Measurements from ENCODE around the gene PPM1E.
"Not testable (repeated sequence)": the region's sequence is repeated elsewhere in the genome, so short reads cannot be mapped to it uniquely, and the experiment has no call there.

PPM1E gene

GRCh38 chr17:58789160-58789559, 33.5 kb downstream of the PPM1E start:
- no peak for DNase-seq (ENCODE audit: low read depth)
- no peak for TF ChIP-seq CTCF (IDR thresholded peaks at IDR 0.05; ENCODE audit: control insufficient read depth, extremely low read depth, insufficient read depth)
- no peak overlapping the region for H3K4me3 ChIP-seq (ENCODE audit: low read depth, low read length)

GRCh38 chr17:58789831-58790230, 34.2 kb downstream of the PPM1E start:
- no peak for TF ChIP-seq CTCF (IDR thresholded peaks at IDR 0.05; ENCODE audit: control insufficient read depth, extremely low read depth, insufficient read depth)
- no peak for DNase-seq (ENCODE audit: low read depth)
- H3K4me3 ChIP-seq (ENCODE audit: low read depth, low read length) = no peak overlapping the region

GRCh38 chr17:58794508-58794907, 38.9 kb downstream of the PPM1E start:
- not testable (repeated sequence) for H3K4me3 ChIP-seq (ENCODE audit: low read depth, low read length); DNase-seq (ENCODE audit: low read depth)

- no peak for TF ChIP-seq CTCF (IDR thresholded peaks at IDR 0.05; ENCODE audit: control insufficient read depth, extremely low read depth, insufficient read depth)
- H3K4me3 ChIP-seq (ENCODE audit: low read depth, low read length) = no peak overlapping the region
- DNase-seq (ENCODE audit: low read depth) = no peak
Observed at GRCh38 chr17:58802188-58802587, 46.5 kb downstream of the PPM1E start.

GRCh38 chr17:58806046-58806445, 50.4 kb downstream of the PPM1E start:
- no peak overlapping the region for H3K4me3 ChIP-seq (ENCODE audit: low read depth, low read length)
- no peak for TF ChIP-seq CTCF (IDR thresholded peaks at IDR 0.05; ENCODE audit: control insufficient read depth, extremely low read depth, insufficient read depth)
- DNase-seq (ENCODE audit: low read depth) = no peak

- TF ChIP-seq CTCF (IDR thresholded peaks at IDR 0.05; ENCODE audit: control insufficient read depth, extremely low read depth, insufficient read depth) = no peak
- H3K4me3 ChIP-seq (ENCODE audit: low read depth, low read length) = no peak overlapping the region
- no peak for DNase-seq (ENCODE audit: low read depth)
Observed at GRCh38 chr17:58808609-58809563, 53.2 kb downstream of the PPM1E start.

GRCh38 chr17:58809564-58809936, 53.9 kb downstream of the PPM1E start:
- no peak for DNase-seq (ENCODE audit: low read depth)
- TF ChIP-seq CTCF (IDR thresholded peaks at IDR 0.05; ENCODE audit: control insufficient read depth, extremely low read depth, insufficient read depth) = no peak

More at GRCh38 chr17:58809564-58809936, 53.9 kb downstream of the PPM1E start:
- H3K4me3 ChIP-seq (ENCODE audit: low read depth, low read length) = no peak overlapping the region

All from LNCaP clone FGC (cell line).